DOHH2 (cell line): ENCODE measurements around the gene ALK.

ENCODE experiments used
- CTCF ChIP-seq: fragments of 200-600 bp; sonication (generic); IDR thresholded peaks from one replicate; pipeline ENCODE4 v1.5.1; 2014; ENCODE audit warnings: antibody characterized with exemption, mild to moderate bottlenecking, low read depth, low read length; ENCODE audit not compliant: poor library complexity, severe bottlenecking
- EZH2phosphoT487 ChIP-seq: fragments of 200-600 bp; sonication (generic); IDR thresholded peaks from 2 replicates; pipeline ENCODE4 v1.6.1; 2017; ENCODE audit warnings: borderline replicate concordance, mild to moderate bottlenecking, antibody characterized with exemption, low read length, moderate library complexity, mixed read lengths

GRCh38 chr2:29688429-29688828 is 233.0 kb downstream of the ALK start:
- no peak for TF ChIP-seq CTCF
- TF ChIP-seq EZH2phosphoT487, result no peak
